Amygdala (tissue), 56 donors: Measurements from ENCODE around the gene LRRC15.

Experiments
- DNase-seq, 56 donors: peaks; one replicate each; lab custom pipeline; 2025; lab: John Stamatoyannopoulos, UW

LRRC15 gene

GRCh38 chr3:194369522-194370279 lies at the start of gene LRRC15:
Gene LRRC15 (minus strand): TSS chr3:194369743. CDS start chr3:194361043, 8,700 bp downstream.
- no peak for DNase-seq

GRCh38 chr3:194418671-194419070 lies 49.1 kb upstream of the LRRC15 start:
- DNase-seq, result no peak

- no peak for DNase-seq
These were observed 37.9 kb upstream of the LRRC15 start for GRCh38 chr3:194407423-194407822.

- DNase-seq, result no peak
These were observed 36.2 kb upstream of the LRRC15 start for GRCh38 chr3:194405766-194406165.

- DNase-seq, result peak in 3 of 56 donors; percentile 39 to 61 (median 47)
These were observed 35.0 kb upstream of the LRRC15 start for GRCh38 chr3:194404365-194405140.

GRCh38 chr3:194401868-194402329 lies 32.4 kb upstream of the LRRC15 start:
- peak in 2 of 56 donors; percentile 11 to 24 for DNase-seq

GRCh38 chr3:194401346-194401745 lies 31.8 kb upstream of the LRRC15 start:
- DNase-seq, result no peak

- DNase-seq, result no peak
These were observed 30.4 kb upstream of the LRRC15 start for GRCh38 chr3:194399874-194400411.

- DNase-seq, result no peak
These were observed 29.6 kb upstream of the LRRC15 start, which contains the start of gene GP5 for GRCh38 chr3:194399166-194399565. Gene GP5 (minus strand): TSS chr3:194399266. CDS start chr3:194398282, 984 bp downstream.

- no peak for DNase-seq
These were observed 28.3 kb upstream of the LRRC15 start for GRCh38 chr3:194397757-194398312.

GRCh38 chr3:194396859-194397756 lies 27.6 kb upstream of the LRRC15 start:
- no peak for DNase-seq

- no peak for DNase-seq
These were observed 27.0 kb upstream of the LRRC15 start for GRCh38 chr3:194396539-194396858.

- DNase-seq, result no peak
These were observed 26.4 kb upstream of the LRRC15 start for GRCh38 chr3:194395778-194396538.

- no peak for DNase-seq
These were observed 25.7 kb upstream of the LRRC15 start for GRCh38 chr3:194395212-194395611.

- no peak for DNase-seq
These were observed 23.0 kb upstream of the LRRC15 start for GRCh38 chr3:194392576-194392975.

- no peak for DNase-seq
These were observed 21.3 kb upstream of the LRRC15 start for GRCh38 chr3:194390835-194391234.

GRCh38 chr3:194389269-194389668 lies 19.7 kb upstream of the LRRC15 start:
- DNase-seq, result no peak

GRCh38 chr3:194387926-194388418 lies 18.4 kb upstream of the LRRC15 start:
- no peak for DNase-seq

GRCh38 chr3:194387276-194387675 lies 17.7 kb upstream of the LRRC15 start:
- no peak for DNase-seq
